Heart left ventricle (tissue), 16 donors: ENCODE data around the gene TMEM254. TPM values are rescaled to one million over a fixed set of nuclear protein-coding genes. Genes with fewer than 3 reads are reported as not detected.
"Not testable (repeated sequence)": the region's sequence is repeated elsewhere in the genome, so short reads cannot be mapped to it uniquely, and the experiment has no call there.

Source experiments
- ATAC-seq, 4 donors: fragments of 200-7000 bp; cut with Tn5 transposase; one replicate each; pipeline ENCODE4 v1.9.1; 2020 to 2022; ENCODE audit warnings: moderate library complexity in 4 of 4, mild to moderate bottlenecking in 3 of 4, moderate number of reproducible peaks in 1 of 4
- DNase-seq, 5 donors: peaks; one replicate each; pipeline ENCODE4 v3.0.0-alpha.2; 2020
- H3K27ac ChIP-seq, 12 donors: fragments of 200-600 bp; sonication (generic) in 4 of 12; one replicate each; pipeline versions ENCODE4 v1.5.0 to v1.8.0; 2016 to 2022; ENCODE audit warnings: mild to moderate bottlenecking in 2 of 12
- H3K27me3 ChIP-seq, 9 donors: fragments of 200-600 bp; sonication (generic) in 2 of 9; one replicate each; pipeline versions ENCODE4 v1.5.1 to v1.8.0; 2016 to 2022; ENCODE audit warnings: mild to moderate bottlenecking in 3 of 9
- H3K36me3 ChIP-seq, 9 donors: fragments of 200-600 bp; sonication (generic) in 2 of 9; one replicate each; pipeline versions ENCODE4 v1.5.0 to v1.8.0; 2018 to 2022; ENCODE audit warnings: mild to moderate bottlenecking in 2 of 9
- H3K4me1 ChIP-seq, 12 donors: fragments of 200-600 bp; sonication (generic) in 4 of 12; one replicate each; pipeline versions ENCODE4 v1.5.0 to v1.8.0; 2016 to 2022; ENCODE audit warnings: mild to moderate bottlenecking in 3 of 12
- H3K4me3 ChIP-seq, 12 donors: fragments of 200-600 bp; sonication (generic) in 4 of 12; one replicate each; pipeline versions ENCODE4 v1.5.0 to v1.8.0; 2017 to 2022; ENCODE audit warnings: mild to moderate bottlenecking in 9 of 12, moderate library complexity in 4 of 12
- H3K9me3 ChIP-seq, 12 donors: fragments of 200-600 bp; sonication (generic) in 4 of 12; one replicate each; pipeline versions ENCODE4 v1.5.0 to v1.8.0; 2016 to 2022; ENCODE audit warnings: mild to moderate bottlenecking in 1 of 12
- CTCF ChIP-seq, 12 donors: fragments of 200-600 bp; sonication (generic) in 4 of 12; IDR thresholded peaks; one replicate each; pipeline versions ENCODE4 v1.5.0 to v1.8.0; 2018 to 2022; ENCODE audit warnings: antibody characterized with exemption in 12 of 12, mild to moderate bottlenecking in 5 of 12
- POLR2A ChIP-seq, 2 donors: fragments of 450-650 bp; IDR thresholded peaks; one replicate each; pipeline ENCODE4 v1.6.1; 2017; ENCODE audit warnings: antibody characterized with exemption in 2 of 2, mild to moderate bottlenecking in 2 of 2, moderate library complexity in 2 of 2
- whole genome bisulfite sequencing, 4 donors: extraction: QIAGEN DNeasy Blood & Tissue Kit in 2 of 4; methylation state at CpG; one replicate each; pipeline versions ENCODE4 v1.1.5 to v1.1.7; 2013 to 2018; 5-methylcytosine and 5-hydroxymethylcytosine counted together
- intact Hi-C, 10 donors: fragments of 100-400 bp; cut with DNase I; formaldehyde crosslinking; loops; one replicate each; pipeline versions ENCODE4 v1.11.1 to v1.14.2; 2022
- long read RNA-seq, 3 donors: library from polyadenylated mRNA; unstranded; transcript quantifications; one replicate each; pipeline ENCODE4 v2.0.0, GENCODE V29; 2020 to 2021
- polyA plus RNA-seq, 2 donors: library from polyadenylated mRNA; stranded (reverse); fragments of 200-250 nt; gene quantifications; one replicate each; pipeline ENCODE4 v1.2.3, GENCODE V29; 2013
- total RNA-seq, 9 donors: library from RNA; depleted of rRNA in 2 of 9; stranded (reverse); fragments of >200 nt in 2 of 9; fragmentation: NEBNext Ultra II Directional in 3 of 9; extraction: Animal tissue kit (Norgen Biotek cat#: 25700) in 3 of 9; gene quantifications; one replicate each; pipeline versions ENCODE4 v1.1.0 to v1.2.4, GENCODE V29; 2016 to 2023
- donor health status: ischemic (EF 13 %, LVEDD 7.1; RV severe dilation, severe dysfunction).
- donor health status: healthy with polysubstance abuse.
- donor health status: DM: no; HTN: yes; CAD: no.
- donor health status: DM: no; HTN: no; CAD: no.
- donor health status: ischemic (EF 25% LVEDD 6.9; RV normal size, moderate dysfunction).
- donor health status: ischemic (EF 25% LVEDD 5.7; RV mildly dilated, moderate dysfunction).
- donor health status: healthy.
- donor health status: DM: yes; HTN: yes; CAD: no.
- donor health status: ischemic (EF 35%, LVEDD 5.7; RV mildly dilated, moderate dysfunction).
- donor health status: nonischemic (EF 11% LVEDD 7.7; RV severe dilation, severe dysfunction).
- donor health status: DM: yes; HTN: yes; CAD: no.
- donor health status: PGD.
- donor health status: ischemic (EF 29% LVEDD 5.4; RV normal size, mild dysfunction).
- donor health status: nonischemic (EF 23%, LVEDD 6.1; RV moderate dilation, normal function).

Gene TMEM254, protein sequence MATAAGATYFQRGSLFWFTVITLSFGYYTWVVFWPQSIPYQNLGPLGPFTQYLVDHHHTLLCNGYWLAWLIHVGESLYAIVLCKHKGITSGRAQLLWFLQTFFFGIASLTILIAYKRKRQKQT
- total RNA-seq = 10 to 100 TPM in 3 of 9 donors, 1 to 10 TPM in 6; 4.7 to 13.4 (median 7.0) TPM
- 1 to 10 TPM; 6.4 to 8.1 TPM for polyA plus RNA-seq
- long read RNA-seq, donor 1, partial matches to known transcripts = 1 of 10 reads
- long read RNA-seq, donor 1, other reads (novel, unspliced or antisense) = 5 of 10 reads
- long read RNA-seq, donor 2, transcript TMEM254-209 (4 exons, 1,963 nt) = minor isoform, 5 of 36 reads
- long read RNA-seq, donor 2, transcript TMEM254-205 (4 exons, 2,042 nt) = major isoform, 23 of 36 reads
- long read RNA-seq, donor 2, partial matches to known transcripts = 1 of 36 reads
- long read RNA-seq, donor 2, other reads (novel, unspliced or antisense) = 4 of 36 reads
- long read RNA-seq, donor 3, partial matches to known transcripts = 1 of 8 reads
- long read RNA-seq, donor 3, other reads (novel, unspliced or antisense) = 4 of 8 reads

DNA sequence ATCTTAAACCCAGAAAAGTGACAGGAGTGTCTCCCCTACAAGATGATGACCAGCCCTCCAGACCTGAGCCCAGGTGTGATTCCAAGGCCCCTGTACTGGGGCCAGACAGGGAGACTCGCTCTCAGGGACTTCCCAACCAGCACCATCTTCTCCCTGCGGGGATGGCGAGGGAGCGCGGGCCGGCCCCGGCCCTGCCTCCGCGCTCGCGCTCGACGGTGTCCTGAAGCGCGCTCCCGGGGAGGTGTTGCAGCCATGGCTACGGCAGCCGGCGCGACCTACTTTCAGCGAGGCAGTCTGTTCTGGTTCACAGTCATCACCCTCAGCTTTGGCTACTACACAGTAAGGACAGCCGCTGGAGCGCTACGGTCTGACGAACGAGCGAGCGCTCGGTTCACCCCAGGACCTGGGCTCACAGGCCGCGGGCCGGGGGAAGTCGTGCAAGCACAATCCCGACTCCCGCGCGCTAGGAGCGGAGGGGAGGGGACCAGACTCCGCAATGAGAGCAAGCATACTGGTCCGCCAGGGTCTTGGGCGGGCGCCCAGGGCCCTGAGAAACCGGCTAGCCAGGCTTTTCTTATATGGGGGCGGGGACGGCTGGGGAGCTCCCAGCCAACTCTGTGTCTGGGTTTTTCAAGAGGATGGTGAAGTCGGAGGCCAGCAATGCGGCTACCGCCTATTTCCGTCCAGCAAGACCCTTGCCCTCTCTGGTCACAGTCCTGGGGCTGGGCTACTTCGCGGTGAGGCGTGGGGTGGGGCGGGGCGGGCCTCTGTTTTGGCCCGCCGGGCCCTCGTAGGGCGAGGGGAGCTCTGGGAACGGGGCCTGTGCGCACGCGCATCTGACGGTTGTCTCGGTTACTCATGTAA lies at the start of gene TMEM254:
TSS of gene TMEM254 (plus strand) at position 218 of the 864 bp plus-strand sequence. CDS start at position 253, 35 bp downstream.
- Histone ChIP-seq H3K27me3 (no peaks in the 10 kb centered on the region), H3K27ac (peak within 1 kb of the TSS; percentile 92 to 99 (median 95)), H3K36me3 (peaks cover 0 to 21% (median 15%) of the 10 kb centered on the region in 9 donors), H3K4me1 (peaks cover 0 to 20% (median 14%) of the 10 kb centered on the region in 12 donors), H3K4me3 (peak within 1 kb of the TSS; percentile 56 to 90 (median 74)), H3K9me3 (no peaks in the 10 kb centered on the region)
- peak; percentile 97 to 98 (median 98) for ATAC-seq
- intact Hi-C loops = loop anchor here in 7 of 10 donors (5.0 to 10.0 kb wide), 5 partner anchors 54 to 126 kb away; partner anchors contain the start of genes ANXA11 (in 4 of the 7) and PLAC9 (in 3 of the 7)
- TF ChIP-seq CTCF (IDR thresholded peaks at IDR 0.05) (no peak), POLR2A (IDR thresholded peaks at IDR 0.05) (no peak)
- whole genome bisulfite sequencing, 4 donors = 0 to 1% (median 0%) methylated on average over 18 to 64 of the region's 64 CpGs
- DNase-seq = peak; percentile 93 to 96 (median 94)

DNA sequence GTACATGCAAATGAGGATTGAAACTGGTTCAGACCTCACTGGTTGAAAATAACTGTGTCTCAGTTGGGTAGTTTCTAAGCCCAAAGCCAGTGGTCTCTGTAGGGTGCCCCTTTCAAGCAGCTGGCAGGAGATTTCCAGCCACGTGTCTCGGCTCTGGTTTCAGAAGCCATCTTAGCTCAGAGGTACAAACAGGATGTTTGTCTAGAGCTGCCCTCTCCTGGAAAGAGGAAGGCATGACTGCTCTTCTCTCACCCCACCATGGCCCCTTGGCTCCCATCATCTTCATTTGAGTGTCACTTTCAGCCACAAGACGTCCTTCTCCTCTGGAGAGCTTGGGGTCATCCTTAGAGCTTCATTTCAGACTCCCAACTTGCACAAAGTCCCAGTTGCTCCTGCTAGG lies 49.3 kb upstream of the TMEM254 start:
- ATAC-seq, H3K36me3 ChIP-seq, H3K4me3 ChIP-seq, H3K27ac ChIP-seq, intact Hi-C loops, H3K9me3 ChIP-seq, H3K4me1 ChIP-seq, DNase-seq, H3K27me3 ChIP-seq: not testable (repeated sequence)
- 41 to 56% (median 50%) methylated on average over 1 to 3 of the region's 3 CpGs for WGBS, 4 donors

GRCh38 chr10:80029865-80030264 lies 48.6 kb upstream of the TMEM254 start:
- H3K4me1 ChIP-seq, intact Hi-C loops, H3K27me3 ChIP-seq, H3K9me3 ChIP-seq, H3K36me3 ChIP-seq, H3K27ac ChIP-seq, H3K4me3 ChIP-seq, DNase-seq, ATAC-seq: not testable (repeated sequence)
- WGBS, 4 donors = 55 to 90% (median 73%) methylated on average over 5 of the region's 5 CpGs

GRCh38 chr10:80032503-80032902 lies 46.0 kb upstream of the TMEM254 start:
- H3K27me3 ChIP-seq = no peaks in the 10 kb centered on the region
- no peak overlapping the region for H3K27ac ChIP-seq
- WGBS, 4 donors = 91 to 95% (median 92%) methylated on average over 5 of the region's 5 CpGs
- intact Hi-C loops = no loop called here
- TF ChIP-seq CTCF (IDR thresholded peaks at IDR 0.05) = no peak
- no peak overlapping the region for H3K4me3 ChIP-seq
- ATAC-seq (no peak), DNase-seq (no peak)
- H3K9me3 ChIP-seq = no peaks in the 10 kb centered on the region
- no peaks in the 10 kb centered on the region for H3K4me1 ChIP-seq
- H3K36me3 ChIP-seq = no peaks in the 10 kb centered on the region

GRCh38 chr10:80034766-80035165 lies 43.7 kb upstream of the TMEM254 start:
- H3K36me3 ChIP-seq, DNase-seq, H3K9me3 ChIP-seq, H3K4me3 ChIP-seq, H3K4me1 ChIP-seq, H3K27me3 ChIP-seq, H3K27ac ChIP-seq, intact Hi-C loops, ATAC-seq: not testable (repeated sequence)
- 81 to 87% (median 84%) methylated on average over 5 of the region's 5 CpGs for WGBS, 4 donors

GRCh38 chr10:80035430-80035829 lies 43.0 kb upstream of the TMEM254 start:
- H3K9me3 ChIP-seq, H3K27ac ChIP-seq, H3K36me3 ChIP-seq, H3K27me3 ChIP-seq, H3K4me3 ChIP-seq, ATAC-seq, H3K4me1 ChIP-seq, DNase-seq, intact Hi-C loops: not testable (repeated sequence)
- 76 to 83% (median 79%) methylated on average over 3 of the region's 3 CpGs for WGBS, 4 donors

DNA sequence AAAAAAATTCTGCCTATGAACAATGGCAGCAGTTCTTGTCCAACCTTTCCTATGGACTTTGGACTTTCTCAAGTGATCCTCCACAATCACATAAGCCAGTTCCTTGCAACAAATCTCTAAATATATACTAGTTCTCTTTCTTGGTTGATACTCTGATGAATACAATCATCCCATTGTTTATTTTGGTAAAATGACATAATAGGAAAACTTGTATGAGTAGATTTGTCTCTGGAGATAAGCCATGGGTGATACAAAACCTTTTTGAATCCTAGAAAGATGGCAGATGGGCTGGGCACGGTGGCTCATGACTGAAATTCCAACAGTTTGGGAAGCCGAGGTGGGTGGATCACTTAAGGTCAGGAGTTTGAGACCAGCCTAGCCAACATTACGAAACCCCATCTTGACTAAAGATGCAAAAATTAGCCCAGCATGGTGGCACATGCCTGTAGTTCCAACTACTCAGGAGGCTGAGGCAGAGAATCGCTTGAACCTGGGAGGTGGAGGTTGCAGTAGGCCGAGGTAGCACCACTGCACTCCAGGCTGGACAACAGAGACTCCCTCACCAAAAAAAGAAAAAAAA lies 41.5 kb upstream of the TMEM254 start:
- H3K27me3 ChIP-seq, ATAC-seq, intact Hi-C loops, H3K36me3 ChIP-seq, H3K27ac ChIP-seq, DNase-seq, H3K4me3 ChIP-seq, H3K9me3 ChIP-seq, H3K4me1 ChIP-seq: not testable (repeated sequence)
- 82 to 93% (median 86%) methylated on average over 5 of the region's 5 CpGs for WGBS, 4 donors

GRCh38 chr10:80038226-80038625 lies 40.2 kb upstream of the TMEM254 start:
- H3K27ac ChIP-seq, H3K4me3 ChIP-seq, H3K27me3 ChIP-seq, intact Hi-C loops, ATAC-seq, H3K36me3 ChIP-seq, H3K9me3 ChIP-seq, DNase-seq, H3K4me1 ChIP-seq: not testable (repeated sequence)
- 88% methylated on average over 1 of the region's 7 CpGs; no CpG with 5 or more reads in 2 of the 4 donors for WGBS, 4 donors
